HT-29 (cell line): ENCODE data around the gene KNCN. TPM values are rescaled to one million over a fixed set of nuclear protein-coding genes. Genes with fewer than 3 reads are reported as not detected.

ENCODE experiments used
- DNase-seq: peaks from one replicate; pipeline ENCODE4 v3.0.0-alpha.2; 2015; ENCODE audit warnings: low spot score
- total RNA-seq: library from RNA; depleted of rRNA; stranded (reverse); fragments of >200 nt; shearing (Covaris generic); gene quantifications from 2 replicates; pipeline ENCODE4 v1.2.3, GENCODE V29; 2014; rRNA removed

KNCN gene
- not detected in 2 replicates for total RNA-seq

DNA sequence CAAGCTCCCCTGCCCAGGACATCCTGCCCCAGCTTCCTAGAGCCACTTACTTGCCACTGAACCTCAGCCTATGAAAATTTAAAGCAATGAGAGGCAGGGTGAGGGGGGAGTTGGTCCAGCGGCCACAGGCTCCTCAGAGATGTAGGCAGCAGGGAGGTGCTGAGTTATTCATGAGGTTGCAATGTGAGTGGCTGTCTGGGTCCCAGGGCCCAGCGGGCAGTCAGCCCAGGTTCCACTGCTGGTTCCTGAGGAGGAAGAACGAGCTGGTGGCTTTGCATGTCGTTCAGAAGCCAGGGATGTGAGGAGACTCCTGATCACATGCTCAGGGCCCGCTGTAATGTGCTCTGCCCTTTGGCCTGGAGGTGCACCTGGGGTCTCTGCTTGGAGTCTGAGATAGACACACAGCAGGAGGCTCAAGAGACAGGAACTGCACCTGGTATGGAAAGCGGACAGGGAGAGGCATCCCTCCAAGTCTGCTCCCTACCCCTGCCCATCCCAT lies at the start of gene KNCN:
Gene KNCN, minus strand, starts transcription at position 51 of the 499 bp plus-strand sequence. CDS start 432 bp downstream, outside the sequence.
- DNase-seq, result no peak

DNA sequence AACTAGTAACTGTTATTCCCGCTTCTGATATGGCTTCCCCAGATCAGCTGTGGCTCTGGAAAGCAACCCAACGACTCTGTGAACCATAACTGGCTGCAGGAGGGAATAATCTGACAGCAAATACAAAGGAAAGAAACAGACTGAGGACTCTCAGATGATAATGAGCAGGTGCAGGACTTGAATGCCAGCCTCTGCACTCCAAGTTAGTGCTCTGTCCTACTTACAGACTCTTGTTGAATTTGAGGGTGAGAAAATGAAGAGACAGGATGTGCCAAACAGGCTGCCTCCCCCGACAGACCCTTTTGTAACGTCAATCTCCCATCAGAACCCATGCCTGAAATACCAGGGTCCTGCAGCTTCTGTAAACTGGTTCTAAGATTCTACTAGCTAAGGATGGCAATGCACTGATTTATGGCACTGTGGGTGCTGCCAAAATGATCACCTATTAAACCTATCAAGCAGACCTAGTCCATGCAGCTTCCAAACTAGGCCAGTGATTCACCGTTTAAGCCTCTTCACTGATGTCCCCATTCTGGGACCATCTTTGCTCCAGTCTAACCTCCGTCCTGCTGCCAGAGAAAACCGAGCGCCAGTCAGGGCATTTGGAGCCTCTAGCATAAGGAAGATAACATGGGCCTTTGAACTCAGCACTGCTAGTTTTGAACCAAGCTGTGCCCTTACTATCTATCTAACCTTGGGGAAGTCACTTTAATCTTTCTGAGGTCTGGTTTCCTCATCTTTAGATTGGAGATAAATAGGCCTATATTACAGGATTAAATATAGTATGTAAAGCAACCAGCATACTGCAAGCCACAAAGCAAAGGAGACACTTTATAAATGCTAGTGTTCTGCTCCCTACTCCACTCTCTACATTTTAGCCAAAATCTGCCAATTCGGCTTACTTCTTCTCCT lies 47.9 kb upstream of the KNCN start:
- no peak for DNase-seq

- DNase-seq, result no peak
These were observed 45.4 kb upstream of the KNCN start for GRCh38 chr1:46596846-46597245.

DNA sequence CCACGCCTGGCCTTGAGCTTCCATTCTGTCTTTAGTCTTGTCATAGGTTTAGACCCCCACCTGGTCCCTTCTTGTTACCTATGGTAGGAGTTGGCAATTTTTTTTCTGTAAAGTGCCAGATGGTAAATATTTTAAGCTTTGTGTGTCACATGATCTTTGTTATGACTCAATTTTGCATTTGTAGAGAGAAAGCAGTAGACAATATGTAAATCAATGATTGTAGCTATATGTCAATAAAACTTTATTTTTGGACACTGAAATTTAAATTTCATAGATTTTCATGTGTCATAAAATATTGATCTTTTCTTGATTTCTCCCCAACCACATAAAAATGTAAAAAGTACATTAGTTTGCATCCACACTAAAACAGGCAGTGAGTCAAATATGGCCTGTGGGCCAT lies 44.6 kb upstream of the KNCN start:
- no peak for DNase-seq

DNA sequence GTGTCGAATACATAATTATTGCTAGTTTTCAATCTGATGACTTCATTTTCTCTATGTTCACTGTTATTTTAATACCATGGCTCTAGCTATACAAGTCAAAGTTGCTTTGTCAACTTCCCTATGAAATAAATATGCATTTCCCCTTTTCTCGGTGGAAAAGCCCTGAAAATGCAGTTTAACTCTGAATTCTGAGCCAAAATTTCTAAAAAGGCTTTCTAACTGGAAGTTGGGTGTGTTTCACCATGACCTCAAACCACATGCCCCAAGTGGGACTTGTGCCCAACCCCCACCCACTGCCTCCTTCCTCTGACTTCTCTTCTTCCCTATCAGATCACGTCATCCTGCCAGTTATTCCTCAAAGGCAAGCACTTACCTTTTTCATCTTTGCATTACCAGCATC lies 43.7 kb upstream of the KNCN start:
- DNase-seq, result no peak

DNA sequence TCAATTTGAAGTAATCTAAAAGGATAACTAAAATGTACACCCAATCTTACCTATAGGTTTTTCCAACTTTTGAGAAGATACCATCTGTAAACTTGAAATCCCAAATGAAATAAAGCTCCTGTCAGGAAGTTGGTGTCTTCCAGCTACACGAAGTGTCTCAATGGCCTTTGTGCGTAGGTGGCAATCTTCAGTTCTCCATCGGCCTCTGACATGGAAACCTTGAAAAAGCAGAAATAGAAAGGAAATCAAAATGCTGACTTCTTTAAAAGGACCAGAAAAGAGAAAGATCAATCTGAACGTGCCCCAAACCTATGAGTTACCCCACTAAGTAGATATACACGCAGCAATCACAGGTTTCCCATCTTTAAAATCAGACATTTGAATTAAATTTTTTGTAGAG lies 42.6 kb upstream of the KNCN start:
- no peak for DNase-seq

DNA sequence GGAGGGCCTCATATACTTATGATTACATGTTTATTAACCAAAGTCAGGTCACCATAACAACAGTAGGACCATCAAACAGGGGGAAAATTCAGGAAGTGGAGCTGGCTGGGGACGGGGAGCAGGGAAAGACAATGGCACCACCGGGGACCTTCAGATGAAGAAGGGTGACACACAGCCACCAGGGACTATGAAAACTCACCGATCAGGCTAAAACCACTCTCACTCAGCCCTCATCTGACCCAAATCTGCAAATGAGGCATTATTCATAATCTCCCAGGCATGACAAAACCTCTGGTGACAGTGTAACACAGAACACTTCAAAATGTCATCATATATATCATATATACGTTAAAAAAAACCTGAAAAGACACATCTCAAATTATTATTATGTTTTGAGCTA lies 41.4 kb upstream of the KNCN start:
- DNase-seq, result no peak

DNA sequence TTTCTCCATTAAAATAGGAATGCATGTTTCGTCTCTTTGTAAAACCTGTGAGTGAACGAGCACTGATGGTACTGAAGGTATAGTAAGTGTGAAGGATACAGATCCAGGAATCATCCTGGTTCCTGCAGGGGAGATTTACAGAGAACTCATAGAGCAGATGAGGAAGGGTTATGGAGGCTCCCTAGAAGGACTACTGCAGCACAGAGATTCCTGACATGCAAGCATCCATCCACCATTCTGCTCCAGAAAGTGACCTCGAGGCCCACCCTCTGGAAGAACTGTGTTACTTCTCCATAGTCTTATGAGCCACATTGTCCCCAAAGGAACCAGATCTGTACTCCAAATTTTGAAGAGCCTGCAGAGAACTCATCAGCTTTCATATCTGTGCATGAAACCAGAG lies 38.1 kb upstream of the KNCN start:
- DNase-seq, result no peak

DNA sequence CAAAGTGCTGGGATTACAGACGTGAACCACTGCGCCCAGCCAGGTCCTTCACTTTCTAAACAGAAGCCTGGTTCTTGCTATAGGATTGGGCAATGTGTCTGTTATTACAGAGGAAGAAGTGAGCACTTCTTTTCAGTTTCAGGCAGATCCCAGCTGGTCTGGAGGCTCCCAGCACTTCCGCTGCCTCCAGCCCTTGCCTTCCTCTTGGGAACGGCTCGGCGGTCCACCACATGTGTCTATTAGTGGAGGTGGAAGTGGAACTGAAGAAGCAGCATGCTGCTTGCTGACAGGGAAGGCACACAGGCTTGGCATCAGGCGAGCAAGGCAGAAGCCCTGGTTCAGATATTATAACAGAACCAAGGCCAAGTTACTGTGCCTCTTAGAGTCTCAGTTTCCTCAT lies 35.6 kb upstream of the KNCN start:
- DNase-seq, result no peak

GRCh38 chr1:46585312-46585938 lies 34.0 kb upstream of the KNCN start:
- DNase-seq, result no peak

- DNase-seq, result no peak
These were observed 32.0 kb upstream of the KNCN start for GRCh38 chr1:46583494-46583893.

- DNase-seq, result no peak
These were observed 31.5 kb upstream of the KNCN start for GRCh38 chr1:46582972-46583371.

- DNase-seq, result no peak
These were observed 30.4 kb upstream of the KNCN start for GRCh38 chr1:46581681-46582455.

DNA sequence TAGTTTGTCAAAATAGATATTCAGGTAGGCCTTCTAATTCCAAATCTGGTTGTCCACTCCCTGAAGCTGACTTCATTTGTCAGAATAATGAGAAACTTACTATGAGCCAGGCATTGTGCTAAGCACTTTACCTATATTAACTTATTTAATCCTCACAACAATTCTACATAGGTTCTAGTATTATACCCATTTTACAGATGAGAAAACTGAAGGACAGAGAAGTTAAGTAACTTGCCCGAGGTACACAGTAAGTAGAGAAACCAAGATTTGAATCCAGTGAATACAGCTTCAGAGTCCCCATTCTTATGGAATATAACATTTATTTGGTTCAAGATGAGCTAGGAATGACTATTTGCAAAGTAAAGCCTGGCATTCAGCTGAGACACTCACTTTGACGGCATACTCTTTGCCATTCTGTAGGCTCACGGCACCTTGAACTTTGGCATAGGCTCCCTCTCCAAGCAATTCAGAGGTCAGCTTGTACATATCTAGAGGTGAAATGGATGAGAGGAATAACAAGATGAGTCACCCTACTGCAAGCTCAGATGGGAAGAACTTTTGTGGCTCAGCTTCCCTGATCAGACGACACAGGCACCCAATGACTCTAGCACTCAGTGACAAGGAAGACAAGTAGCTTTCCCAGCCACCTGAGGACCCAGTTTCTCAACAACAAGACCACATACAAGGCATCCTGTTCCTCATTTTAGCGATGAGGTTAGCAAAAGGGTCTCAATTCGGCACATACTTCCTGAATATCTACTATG lies 28.9 kb upstream of the KNCN start:
- no peak for DNase-seq

GRCh38 chr1:46577671-46578070 lies 26.2 kb upstream of the KNCN start:
- no peak for DNase-seq

- no peak for DNase-seq
These were observed 25.1 kb upstream of the KNCN start for GRCh38 chr1:46576596-46576995.

GRCh38 chr1:46575778-46576177 lies 24.3 kb upstream of the KNCN start:
- no peak for DNase-seq

GRCh38 chr1:46575300-46575699 lies 23.9 kb upstream of the KNCN start:
- no peak for DNase-seq

- DNase-seq, result no peak
These were observed 20.3 kb upstream of the KNCN start for GRCh38 chr1:46571691-46572225.

DNA sequence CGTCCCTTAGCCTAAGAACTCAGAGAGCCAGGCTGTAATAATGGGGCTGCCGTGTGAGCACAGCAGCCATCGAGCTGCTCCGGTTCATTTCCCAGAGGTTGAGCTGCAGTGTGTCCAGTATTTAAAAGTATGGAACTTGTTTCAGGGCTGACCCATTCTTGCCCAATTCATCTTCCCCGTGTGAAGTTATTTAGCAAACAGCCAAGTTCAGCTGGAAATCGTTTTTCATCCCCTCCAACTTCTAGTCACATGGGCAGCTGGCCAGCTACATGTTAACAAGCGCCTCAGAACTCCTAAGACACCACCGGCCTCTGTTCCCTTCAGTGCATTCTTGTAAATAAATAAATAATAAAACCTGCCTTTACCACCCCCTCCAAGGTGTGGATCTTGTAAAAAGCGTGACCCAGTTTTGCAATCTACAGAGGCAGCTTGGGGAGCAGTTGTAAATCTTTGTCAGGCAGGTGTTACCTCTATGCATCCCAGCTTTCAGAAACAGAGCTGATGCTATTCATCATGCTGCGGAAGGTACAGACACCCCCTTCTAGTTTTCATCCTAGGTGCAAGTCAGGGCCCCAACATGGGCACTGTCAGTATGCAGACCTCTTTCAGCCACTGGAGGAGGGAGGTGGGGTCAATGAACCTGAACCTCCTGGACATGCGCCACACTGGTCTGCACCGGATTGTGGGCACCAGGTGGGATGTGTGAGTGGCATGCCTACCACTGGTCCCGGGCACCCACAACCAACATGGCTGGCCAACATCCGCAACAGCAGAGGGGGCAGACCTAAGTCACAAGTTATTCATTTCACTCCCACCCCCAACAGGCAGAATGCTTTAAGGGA lies 18.7 kb upstream of the KNCN start:
- DNase-seq, result no peak
